Skeletal muscle cell (primary cell): ENCODE data around the gene HHLA2.

ENCODE experiments used
- DNase-seq: peaks from one replicate; pipeline ENCODE4 v3.0.0-alpha.2; 2010; ENCODE audit warnings: low read depth
- H3K4me3 ChIP-seq: 2 replicates; pipeline ENCODE4 v1.5.1; 2011; ENCODE audit warnings: low read depth, mild to moderate bottlenecking, control low read depth, low read length, moderate library complexity

The HHLA2 gene

DNA sequence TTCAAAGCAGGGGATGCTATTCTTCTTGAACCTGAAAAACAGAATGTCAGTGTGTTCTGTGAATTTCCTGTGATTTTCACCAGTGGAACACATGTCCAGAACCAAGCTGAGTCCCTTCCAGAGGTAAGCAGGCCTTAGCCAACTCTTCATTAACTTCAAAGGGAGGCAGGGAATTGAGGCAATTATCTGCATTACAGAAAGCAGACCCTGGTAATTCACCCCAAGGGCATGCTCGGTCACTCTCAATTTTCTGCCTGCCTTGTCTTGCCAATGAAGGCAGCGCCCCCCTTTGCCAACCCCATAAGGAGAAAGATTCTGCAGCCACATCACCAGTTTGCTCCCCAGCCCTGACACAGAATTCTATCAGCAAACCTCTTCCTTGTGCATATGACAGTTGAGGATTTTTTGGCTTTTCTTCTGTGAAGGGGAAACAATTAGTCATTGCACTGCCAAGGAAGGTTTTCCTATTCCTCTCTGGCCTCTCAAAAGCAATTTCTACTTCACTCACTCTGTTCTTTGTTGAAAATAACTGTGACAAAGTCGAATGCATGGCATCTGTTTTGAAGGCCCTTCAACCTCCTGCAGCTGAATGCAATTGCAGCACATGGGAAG is 85.3 kb downstream of the HHLA2 start:
- DNase-seq = no peak
- H3K4me3 ChIP-seq = no peak overlapping the region

DNA sequence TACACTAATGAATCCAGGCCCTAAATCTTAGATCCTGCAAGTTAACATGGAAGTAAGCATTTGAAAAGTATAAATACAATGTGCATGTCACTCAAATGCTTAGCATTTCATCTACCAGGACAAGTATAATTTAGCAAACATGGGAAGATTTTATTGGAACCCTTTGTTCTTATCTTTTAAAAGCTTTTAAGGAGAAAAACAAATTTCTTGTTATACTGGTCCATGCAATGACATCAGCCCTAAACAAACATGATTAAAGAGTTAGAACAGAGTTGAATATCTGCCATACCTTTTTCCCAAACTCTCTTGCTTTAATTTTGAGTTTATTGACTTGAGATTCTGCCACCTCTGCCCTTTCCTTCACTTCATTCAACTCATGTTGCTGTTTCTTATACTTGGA is 87.0 kb downstream of the HHLA2 start:
- no peak overlapping the region for H3K4me3 ChIP-seq
- DNase-seq = no peak

DNA sequence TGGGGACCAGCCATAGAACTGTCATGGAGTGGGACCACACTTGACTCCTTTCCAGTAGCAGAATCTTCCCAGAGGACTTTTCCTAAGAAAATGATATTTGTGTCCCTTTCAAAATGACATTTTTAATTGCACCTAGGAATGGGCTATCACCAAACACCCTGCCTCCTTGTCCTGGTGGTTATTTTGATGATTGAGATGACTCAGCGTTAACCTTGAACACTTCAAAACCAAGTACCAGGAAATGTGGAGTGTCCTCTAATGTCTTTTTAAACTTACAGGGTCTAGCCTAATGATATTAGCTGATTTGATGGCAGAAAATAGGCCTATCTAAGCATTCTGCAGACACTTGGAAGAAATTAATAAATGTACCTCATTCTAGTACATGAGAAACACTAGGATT is 90.7 kb downstream of the HHLA2 start:
- H3K4me3 ChIP-seq = no peak overlapping the region
- no peak for DNase-seq

GRCh38 chr3:108388136-108389132 is 92.1 kb downstream of the HHLA2 start:
- H3K4me3 ChIP-seq = no peak overlapping the region
- no peak for DNase-seq

GRCh38 chr3:108389372-108389771 is 93.0 kb downstream of the HHLA2 start:
- no peak for DNase-seq
- no peak overlapping the region for H3K4me3 ChIP-seq

GRCh38 chr3:108391917-108392593 is 95.7 kb downstream of the HHLA2 start:
- DNase-seq = no peak
- no peak overlapping the region for H3K4me3 ChIP-seq

DNA sequence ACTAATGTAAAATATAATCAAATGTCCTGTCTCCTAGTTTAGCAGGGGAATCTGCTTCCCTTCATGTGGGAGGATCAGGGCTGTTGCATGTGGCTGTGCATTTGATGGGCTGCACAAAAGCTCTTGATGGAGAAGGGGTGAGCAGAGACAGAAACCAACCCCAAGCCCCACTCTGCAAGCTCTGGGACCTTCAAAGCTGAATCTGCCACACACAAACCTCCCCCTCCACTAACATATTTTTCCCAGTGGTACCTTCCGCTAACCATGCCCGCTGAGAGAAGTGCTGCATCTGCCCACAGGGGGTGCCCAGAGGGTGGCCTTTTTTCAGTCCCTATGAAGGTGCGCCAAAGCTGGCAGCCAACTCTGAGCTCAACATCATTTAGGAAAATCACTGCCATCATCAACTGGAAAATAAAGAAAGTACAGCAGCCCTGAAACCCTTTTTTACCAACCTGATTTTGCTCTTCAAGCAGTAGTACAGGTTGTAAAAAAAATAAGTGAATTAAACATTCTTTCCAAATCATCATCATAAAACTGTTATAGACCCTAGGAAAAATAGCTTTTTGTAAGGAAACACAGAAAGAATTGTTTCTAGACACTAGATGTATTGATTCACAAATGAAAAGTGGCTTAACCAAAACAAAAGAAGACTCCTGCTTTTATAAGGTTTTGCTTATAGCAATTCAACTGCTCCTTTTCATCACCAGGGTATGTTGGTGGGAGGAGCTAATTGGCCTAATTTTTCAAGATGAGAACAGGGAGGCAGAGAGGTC is 97.0 kb downstream of the HHLA2 start:
- no peak for DNase-seq
- no peak overlapping the region for H3K4me3 ChIP-seq

DNA sequence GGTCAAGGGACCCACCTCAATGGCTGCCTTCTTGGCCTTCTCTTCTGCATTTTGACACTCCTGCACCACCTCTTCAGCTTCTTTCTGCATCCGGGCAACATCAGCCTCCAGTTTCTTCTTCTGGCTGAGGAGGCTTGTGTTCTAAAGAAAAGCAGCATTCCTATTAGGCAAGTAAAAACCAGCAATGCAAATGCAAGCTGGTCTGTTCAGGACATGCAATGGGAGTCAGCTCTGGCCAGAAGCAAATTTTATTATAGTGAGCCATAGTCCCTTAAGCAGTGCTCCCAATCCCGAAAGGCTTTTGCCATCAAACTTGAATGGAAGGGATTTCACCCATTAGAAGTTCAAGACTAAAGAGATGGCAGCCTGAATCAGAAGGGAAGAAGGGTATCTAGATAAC is 97.7 kb downstream of the HHLA2 start:
- H3K4me3 ChIP-seq = no peak overlapping the region
- DNase-seq = no peak

- no peak for DNase-seq
- H3K4me3 ChIP-seq = no peak overlapping the region
These were observed 98.2 kb downstream of the HHLA2 start for GRCh38 chr3:108394563-108394962.

- DNase-seq = no peak
- no peak overlapping the region for H3K4me3 ChIP-seq
These were observed 100.0 kb downstream of the HHLA2 start for GRCh38 chr3:108396336-108396735.

GRCh38 chr3:108398510-108398909 is 102.2 kb downstream of the HHLA2 start:
- H3K4me3 ChIP-seq = no peak overlapping the region

GRCh38 chr3:108401836-108402235 is 105.5 kb downstream of the HHLA2 start:
- no peak overlapping the region for H3K4me3 ChIP-seq
- no peak for DNase-seq

More at GRCh38 chr3:108398510-108398909, 102.2 kb downstream of the HHLA2 start:
- DNase-seq = no peak

- H3K4me3 ChIP-seq = no peak overlapping the region
- no peak for DNase-seq
These were observed 106.8 kb downstream of the HHLA2 start for GRCh38 chr3:108403198-108403597.

- DNase-seq = no peak
- H3K4me3 ChIP-seq = no peak overlapping the region
These were observed 107.5 kb downstream of the HHLA2 start for GRCh38 chr3:108403686-108404345.

DNA sequence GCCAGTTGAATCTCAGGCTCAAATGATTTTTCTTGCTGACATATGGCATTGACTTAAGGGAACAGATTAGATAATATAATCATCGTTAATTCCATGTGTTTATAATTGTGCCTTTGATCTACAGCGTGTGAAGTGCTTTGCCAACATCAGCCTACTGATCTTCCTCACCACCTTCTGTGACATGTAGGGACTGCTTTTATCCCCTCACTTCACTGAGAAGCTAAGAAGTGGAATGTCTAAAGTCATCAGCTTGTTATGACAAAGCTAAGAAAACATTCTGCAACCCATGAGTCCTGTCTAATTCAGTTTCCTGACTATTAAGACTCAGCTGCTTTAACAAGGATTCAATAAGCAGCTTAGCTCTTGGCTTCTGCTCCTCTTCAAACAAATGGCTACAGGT is 108.0 kb downstream of the HHLA2 start:
- no peak overlapping the region for H3K4me3 ChIP-seq
- no peak for DNase-seq

DNA sequence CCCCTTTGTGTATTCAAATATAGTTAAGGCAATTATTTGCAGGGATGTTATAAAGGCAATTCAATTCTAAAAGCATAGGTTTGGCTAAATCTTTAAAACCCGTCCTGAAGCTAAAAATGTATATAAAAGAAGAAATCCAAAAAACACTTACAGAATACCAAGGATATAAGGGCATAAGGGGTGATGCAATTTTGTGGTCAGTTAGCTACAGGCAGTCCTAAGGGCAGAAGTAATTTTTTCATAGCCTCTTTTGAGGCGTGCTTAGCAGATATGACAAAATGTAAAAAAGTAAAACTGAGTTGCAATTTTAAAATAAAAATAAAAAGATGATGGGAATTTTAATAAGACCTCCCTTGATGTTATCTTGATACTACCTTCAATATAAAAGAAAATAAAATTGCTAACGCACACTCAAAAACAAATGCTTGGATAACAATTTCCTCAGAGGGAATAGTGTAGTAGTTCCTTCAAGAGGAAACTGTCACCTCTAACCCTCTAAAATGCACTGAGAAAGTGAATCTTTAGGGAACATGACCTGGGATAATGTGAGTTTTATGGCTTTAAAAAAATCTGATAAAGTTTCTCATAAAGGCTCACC is 109.8 kb downstream of the HHLA2 start:
- DNase-seq = no peak
- no peak overlapping the region for H3K4me3 ChIP-seq

DNA sequence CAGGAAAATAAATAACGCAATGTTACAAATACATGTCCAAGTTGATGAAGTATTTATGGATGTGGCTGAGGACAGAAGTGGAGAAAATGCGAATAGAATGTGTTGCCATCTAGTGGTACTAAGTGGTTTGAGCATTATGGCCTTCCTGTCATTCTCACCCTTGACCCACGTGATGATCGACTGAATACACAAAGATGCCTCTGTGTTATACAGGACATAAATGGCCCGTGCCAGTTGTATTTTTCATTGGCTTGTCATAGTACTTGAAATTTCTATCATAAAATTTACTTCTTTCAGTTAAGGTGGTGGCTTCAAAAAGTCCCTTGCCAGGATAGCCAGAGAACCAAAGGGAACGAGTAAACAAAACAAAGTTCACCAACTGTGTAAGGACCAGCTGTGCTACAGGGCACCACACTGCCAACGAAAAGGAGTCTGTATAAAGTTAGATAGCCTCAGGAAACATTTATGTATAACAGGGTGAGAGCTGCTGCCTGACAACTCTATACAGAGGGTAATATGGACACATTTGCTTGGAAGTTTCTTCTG is 110.4 kb downstream of the HHLA2 start:
- H3K4me3 ChIP-seq = no peak overlapping the region
- no peak for DNase-seq

DNA sequence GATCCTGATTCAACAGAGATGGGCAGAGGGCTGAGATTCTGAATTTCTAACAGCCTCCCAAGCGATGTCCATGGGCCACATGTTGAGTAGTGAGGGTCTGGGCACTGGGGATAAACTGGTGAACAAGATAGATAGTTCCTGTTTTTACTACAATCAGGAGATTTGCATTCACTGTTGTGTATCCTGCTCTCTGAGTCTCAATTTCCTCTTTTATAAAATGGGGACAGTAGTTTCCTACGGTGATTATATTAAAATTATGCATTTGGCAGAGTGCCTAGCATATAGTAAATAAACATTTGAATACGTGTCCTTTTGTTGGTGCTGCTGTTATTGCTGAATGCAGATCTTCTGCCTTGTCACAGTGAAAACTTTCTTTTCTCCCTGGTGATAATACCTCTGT is 111.5 kb downstream of the HHLA2 start:
- no peak overlapping the region for H3K4me3 ChIP-seq
- DNase-seq = no peak
